Parathyroid adenoma (tissue), 2 donors: Measurements from ENCODE around the gene AP1B1.

Source experiments
- H2AFZ ChIP-seq: fragments of 300-600 bp; sonication (generic); one replicate; pipeline ENCODE4 v1.7.0; 2017; ENCODE audit warnings: antibody characterized with exemption, mild to moderate bottlenecking
- H3K27ac ChIP-seq: fragments of 300-600 bp; sonication (generic); one replicate; pipeline ENCODE4 v1.7.0; 2017
- H3K27me3 ChIP-seq: fragments of 300-600 bp; sonication (generic); one replicate; pipeline ENCODE4 v1.7.0; 2017; ENCODE audit warnings: low read length; ENCODE audit not compliant: control insufficient read depth, insufficient read depth
- H3K36me3 ChIP-seq: fragments of 300-600 bp; sonication (generic); one replicate; pipeline ENCODE4 v1.7.0; 2017; ENCODE audit warnings: low read length; ENCODE audit not compliant: control insufficient read depth, insufficient read depth
- H3K4me1 ChIP-seq: fragments of 300-600 bp; sonication (generic); one replicate; pipeline ENCODE4 v1.7.0; 2017; ENCODE audit warnings: control low read depth
- H3K4me2 ChIP-seq: fragments of 300-600 bp; sonication (generic); one replicate; pipeline ENCODE4 v1.7.0; 2017; ENCODE audit warnings: low read length
- H3K4me3 ChIP-seq: fragments of 300-600 bp; sonication (generic); one replicate; pipeline ENCODE4 v1.7.0; 2017; ENCODE audit warnings: low read depth, low read length
- H3K79me2 ChIP-seq: fragments of 300-600 bp; sonication (generic); one replicate; pipeline ENCODE4 v1.7.0; 2017; ENCODE audit warnings: control low read depth
- H3K9ac ChIP-seq: fragments of 300-600 bp; sonication (generic); one replicate; pipeline ENCODE4 v1.7.0; 2017; ENCODE audit warnings: mild to moderate bottlenecking
- H3K9me3 ChIP-seq: fragments of 300-600 bp; sonication (generic); one replicate; pipeline ENCODE4 v1.7.0; 2017; ENCODE audit warnings: low read length; ENCODE audit not compliant: control insufficient read depth
- TF ChIP-seq, protein P1 (sequence below): fragments of 300-600 bp; sonication (generic); IDR thresholded peaks from one replicate; pipeline ENCODE4 v1.7.0; 2017; ENCODE audit warnings: antibody characterized with exemption, mild to moderate bottlenecking
- donor health status: primary hyperparathyroidism.

The AP1B1 gene

DNA sequence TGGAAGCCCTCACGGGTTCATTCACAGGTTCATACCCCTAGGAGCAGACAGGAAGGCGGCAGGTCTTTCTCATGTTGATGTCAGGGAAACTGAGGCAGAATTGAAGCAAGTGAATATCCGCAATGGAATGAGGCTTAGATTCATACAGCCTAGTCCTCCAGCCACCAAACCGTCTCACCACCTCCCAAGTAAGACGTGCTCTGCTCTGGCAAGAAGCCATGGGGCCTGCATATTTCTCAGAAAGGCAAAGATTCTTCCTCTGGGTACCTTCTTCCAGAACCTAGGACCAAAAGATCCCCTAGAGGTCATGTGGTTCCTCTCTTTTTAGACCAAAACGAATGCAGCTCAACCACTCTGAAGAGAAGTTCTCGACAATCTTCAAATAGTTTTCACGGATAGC is 1.7 kb downstream of the AP1B1 start:
- H3K9me3 ChIP-seq = no peaks in the 10 kb centered on the region
- H3K4me3 ChIP-seq = peak overlapping the region; percentile 96
- TF ChIP-seq, protein P1, sequence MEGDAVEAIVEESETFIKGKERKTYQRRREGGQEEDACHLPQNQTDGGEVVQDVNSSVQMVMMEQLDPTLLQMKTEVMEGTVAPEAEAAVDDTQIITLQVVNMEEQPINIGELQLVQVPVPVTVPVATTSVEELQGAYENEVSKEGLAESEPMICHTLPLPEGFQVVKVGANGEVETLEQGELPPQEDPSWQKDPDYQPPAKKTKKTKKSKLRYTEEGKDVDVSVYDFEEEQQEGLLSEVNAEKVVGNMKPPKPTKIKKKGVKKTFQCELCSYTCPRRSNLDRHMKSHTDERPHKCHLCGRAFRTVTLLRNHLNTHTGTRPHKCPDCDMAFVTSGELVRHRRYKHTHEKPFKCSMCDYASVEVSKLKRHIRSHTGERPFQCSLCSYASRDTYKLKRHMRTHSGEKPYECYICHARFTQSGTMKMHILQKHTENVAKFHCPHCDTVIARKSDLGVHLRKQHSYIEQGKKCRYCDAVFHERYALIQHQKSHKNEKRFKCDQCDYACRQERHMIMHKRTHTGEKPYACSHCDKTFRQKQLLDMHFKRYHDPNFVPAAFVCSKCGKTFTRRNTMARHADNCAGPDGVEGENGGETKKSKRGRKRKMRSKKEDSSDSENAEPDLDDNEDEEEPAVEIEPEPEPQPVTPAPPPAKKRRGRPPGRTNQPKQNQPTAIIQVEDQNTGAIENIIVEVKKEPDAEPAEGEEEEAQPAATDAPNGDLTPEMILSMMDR = no peak
- H3K4me1 ChIP-seq = peaks cover 3% of the 10 kb centered on the region
- peaks cover 8% of the 10 kb centered on the region for H3K79me2 ChIP-seq
- no peaks in the 10 kb centered on the region for H3K36me3 ChIP-seq
- H3K27me3 ChIP-seq = no peaks in the 10 kb centered on the region
- H3K27ac ChIP-seq = peak overlapping the region; percentile 29
- H3K4me2 ChIP-seq = peak overlapping the region; percentile 90
- H2AFZ ChIP-seq = no peak overlapping the region
- no peak overlapping the region for H3K9ac ChIP-seq

DNA sequence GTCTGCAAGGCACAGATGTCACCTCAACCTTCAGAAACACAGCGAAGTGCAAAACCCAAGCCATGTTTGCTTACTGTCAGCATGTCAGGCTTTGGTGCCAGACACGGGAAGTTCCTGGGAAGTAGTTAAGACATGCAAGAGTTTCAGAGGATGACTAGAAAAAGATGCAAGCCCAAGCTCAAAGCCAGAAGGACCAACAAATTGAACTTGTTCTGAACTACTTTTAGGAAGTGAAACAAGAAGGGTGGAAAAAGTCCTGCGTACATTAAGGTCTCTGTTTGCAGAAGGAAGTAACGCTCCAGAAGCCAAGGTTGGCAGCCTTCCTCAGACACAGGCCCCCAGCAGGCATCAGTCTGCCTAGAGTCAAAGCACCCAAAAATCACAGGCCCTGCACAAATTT is 2.6 kb downstream of the AP1B1 start:
- Histone ChIP-seq H3K9me3 (no peaks in the 10 kb centered on the region), H3K36me3 (no peaks in the 10 kb centered on the region), H3K4me3 (no peak overlapping the region), H2AFZ (no peak overlapping the region), H3K27me3 (no peaks in the 10 kb centered on the region), H3K4me1 (peaks cover 3% of the 10 kb centered on the region), H3K4me2 (no peak overlapping the region), H3K27ac (no peak overlapping the region), H3K79me2 (peaks cover 8% of the 10 kb centered on the region), H3K9ac (no peak overlapping the region)
- TF ChIP-seq, protein P1 = no peak

DNA sequence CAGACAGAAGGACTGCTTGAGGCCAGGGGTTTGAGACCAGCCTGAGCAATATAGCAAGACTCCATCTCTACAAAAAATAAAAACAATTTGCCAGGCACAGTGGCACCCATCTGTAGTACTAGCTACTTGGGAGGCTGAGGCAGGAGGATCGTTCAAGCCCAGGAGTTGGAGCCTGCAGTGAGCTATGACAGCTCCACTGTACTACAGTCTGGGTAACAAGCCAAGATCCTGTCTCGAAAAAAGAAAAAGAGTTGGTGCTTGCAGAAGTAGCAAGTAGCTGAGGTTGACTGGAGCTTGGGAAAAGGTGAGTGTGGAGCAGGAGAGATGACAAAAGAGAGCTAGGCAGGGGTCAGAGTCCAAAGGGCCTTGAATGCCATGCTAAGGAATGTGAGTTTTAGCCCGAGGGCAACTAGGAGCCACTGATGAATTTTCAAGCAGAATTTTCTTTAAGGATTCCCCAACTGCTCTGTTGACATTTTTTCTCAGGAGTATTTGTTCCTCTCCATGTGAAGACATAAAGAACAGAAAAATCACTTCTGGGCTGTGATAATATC is 3.1 kb downstream of the AP1B1 start:
- TF ChIP-seq, protein P1 = no peak
- Histone ChIP-seq H3K36me3 (no peaks in the 10 kb centered on the region), H3K79me2 (peaks cover 8% of the 10 kb centered on the region)

GRCh38 chr22:29383740-29384139 is 4.6 kb downstream of the AP1B1 start:
- H3K4me2 ChIP-seq = no peak overlapping the region
- no peak overlapping the region for H2AFZ ChIP-seq
- TF ChIP-seq, protein P1 = no peak
- H3K27me3 ChIP-seq = no peaks in the 10 kb centered on the region
- H3K9ac ChIP-seq = no peak overlapping the region
- H3K79me2 ChIP-seq = peaks cover 8% of the 10 kb centered on the region
- no peaks in the 10 kb centered on the region for H3K9me3 ChIP-seq
- peaks cover 3% of the 10 kb centered on the region for H3K4me1 ChIP-seq
- H3K27ac ChIP-seq = no peak overlapping the region
- no peaks in the 10 kb centered on the region for H3K36me3 ChIP-seq
- H3K4me3 ChIP-seq = no peak overlapping the region

More for the DNA sequence above, 3.1 kb downstream of the AP1B1 start:
- Histone ChIP-seq H3K4me3 (no peak overlapping the region), H3K9ac (no peak overlapping the region), H3K4me2 (no peak overlapping the region), H3K4me1 (peaks cover 3% of the 10 kb centered on the region), H3K27ac (no peak overlapping the region), H3K27me3 (no peaks in the 10 kb centered on the region), H3K9me3 (no peaks in the 10 kb centered on the region), H2AFZ (no peak overlapping the region)
